Measurements from ENCODE around the gene KBTBD13. TPM values are rescaled to one million over a fixed set of nuclear protein-coding genes. Genes with fewer than 3 reads are reported as not detected.

Gene KBTBD13
- total RNA-seq, 1 donor from 2014 or later: not detected

DNA sequence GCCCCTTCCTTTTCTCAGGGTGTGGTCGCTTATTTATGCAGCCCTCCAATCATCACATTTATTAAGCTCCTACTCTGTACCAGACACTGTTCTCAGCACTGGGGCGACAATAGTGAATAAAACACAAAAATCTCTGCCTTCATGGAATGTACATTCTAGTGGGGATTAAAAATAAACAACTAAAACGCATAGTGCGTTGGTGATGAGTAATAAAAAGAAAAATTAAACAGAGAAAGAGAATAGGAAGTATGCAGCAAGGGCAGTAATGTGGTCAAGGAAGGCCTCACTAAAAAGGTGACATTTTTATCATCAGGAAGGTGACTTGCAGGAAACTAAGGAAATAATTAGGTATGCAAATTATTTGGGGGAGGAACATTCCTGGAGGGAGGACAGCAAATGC is 26.3 kb upstream of the KBTBD13 start:
- DNase-seq (ENCODE audit: low spot score) (no peak), ATAC-seq (no peak)

DNA sequence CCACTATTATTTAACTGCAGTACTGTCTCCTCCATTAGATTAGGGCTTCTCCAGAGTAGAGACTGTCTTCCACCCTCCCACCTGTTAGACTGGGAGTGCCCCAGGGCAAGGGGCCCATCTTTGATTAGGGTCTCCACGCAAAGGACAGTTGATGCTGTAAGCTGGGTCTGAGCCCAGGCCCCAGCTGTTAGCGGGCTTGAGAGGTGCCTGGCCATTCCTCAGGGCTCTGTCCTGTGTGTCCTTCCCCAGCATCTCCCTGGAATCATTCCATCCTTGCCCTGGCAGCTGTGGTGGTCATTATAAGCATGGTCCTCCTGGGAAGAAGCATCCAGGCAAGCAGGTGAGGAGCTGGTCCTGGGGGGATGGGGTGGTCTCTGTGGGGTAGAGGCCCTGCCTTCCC is 25.3 kb upstream of the KBTBD13 start:
- DNase-seq (ENCODE audit: low spot score) (no peak), ATAC-seq (no peak)

DNA sequence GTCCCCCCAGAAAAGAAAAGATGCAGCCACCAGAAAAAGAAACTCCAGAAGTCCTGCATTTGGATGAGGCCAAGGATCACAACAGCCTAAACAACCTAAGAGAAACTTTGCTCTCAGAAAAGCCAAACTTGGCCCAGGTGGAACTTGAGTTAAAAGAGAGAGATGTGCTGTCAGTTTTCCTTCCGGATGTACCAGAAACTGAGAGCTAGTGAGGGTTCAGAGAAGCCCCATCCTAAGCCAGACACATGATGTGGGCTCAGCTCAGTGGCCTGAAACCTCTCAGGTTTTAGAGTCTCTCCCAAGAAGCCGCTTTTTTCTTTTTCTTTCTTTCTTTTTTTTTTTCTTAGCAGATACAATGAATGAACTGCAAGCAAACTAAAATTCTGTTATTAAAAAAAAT is 23.6 kb upstream of the KBTBD13 start:
- ATAC-seq (no peak), DNase-seq (ENCODE audit: low spot score) (no peak)

DNA sequence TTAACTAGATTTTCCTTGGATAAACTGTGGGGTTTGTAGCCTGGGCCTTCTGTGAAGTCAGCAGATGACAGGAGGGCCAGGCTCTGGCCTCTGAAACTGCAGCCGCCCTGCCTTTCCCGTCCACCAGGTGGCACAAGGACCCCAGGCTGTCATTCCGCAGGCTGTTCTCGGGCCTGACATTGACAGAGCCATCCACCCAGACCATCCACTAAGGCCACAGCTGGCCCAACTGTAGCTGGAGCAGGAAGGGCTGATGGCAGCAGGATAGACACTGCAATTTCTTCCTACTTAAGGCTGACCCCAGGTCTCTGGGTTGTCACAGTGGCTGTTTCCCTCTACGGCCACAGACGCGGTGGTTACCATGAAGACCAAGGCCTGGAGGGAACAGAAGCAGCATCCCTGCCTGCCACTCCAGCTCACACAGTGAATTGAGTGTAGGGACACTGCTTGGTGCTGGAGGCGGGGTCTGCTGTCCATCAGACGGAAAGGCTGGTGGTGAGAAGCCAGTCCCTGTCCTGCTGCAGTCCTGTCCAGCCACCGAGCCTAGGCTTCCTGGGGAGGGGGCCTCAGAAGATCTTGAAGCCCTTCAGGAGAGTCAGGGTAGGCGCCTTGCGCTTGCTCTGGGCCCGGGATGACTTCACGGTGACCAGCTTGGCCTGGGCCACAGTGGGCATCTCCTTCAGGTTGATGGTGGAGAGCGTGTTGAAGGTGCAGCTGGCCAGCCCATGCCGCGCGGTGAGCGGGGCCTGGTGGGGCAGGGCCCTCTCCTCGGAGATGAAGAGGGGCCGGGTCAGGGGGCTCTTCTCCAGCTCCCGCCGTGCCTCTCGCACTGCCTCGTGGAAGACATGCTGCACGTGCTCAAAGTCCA is 22.0 kb upstream of the KBTBD13 start:
- ATAC-seq (peak; percentile 89), DNase-seq (ENCODE audit: low spot score) (peak; percentile 84)

- ATAC-seq (peak; percentile 84), DNase-seq (ENCODE audit: low spot score) (peak; percentile 90)
Measured at GRCh38 chr15:65055201-65055870, 21.2 kb upstream of the KBTBD13 start.

- DNase-seq (ENCODE audit: low spot score): no peak
- no peak for ATAC-seq
Measured at GRCh38 chr15:65056106-65056505, 20.4 kb upstream of the KBTBD13 start.

GRCh38 chr15:65056868-65057548 is 19.5 kb upstream of the KBTBD13 start:
- peak; percentile 9 for ATAC-seq
- DNase-seq (ENCODE audit: low spot score): no peak

DNA sequence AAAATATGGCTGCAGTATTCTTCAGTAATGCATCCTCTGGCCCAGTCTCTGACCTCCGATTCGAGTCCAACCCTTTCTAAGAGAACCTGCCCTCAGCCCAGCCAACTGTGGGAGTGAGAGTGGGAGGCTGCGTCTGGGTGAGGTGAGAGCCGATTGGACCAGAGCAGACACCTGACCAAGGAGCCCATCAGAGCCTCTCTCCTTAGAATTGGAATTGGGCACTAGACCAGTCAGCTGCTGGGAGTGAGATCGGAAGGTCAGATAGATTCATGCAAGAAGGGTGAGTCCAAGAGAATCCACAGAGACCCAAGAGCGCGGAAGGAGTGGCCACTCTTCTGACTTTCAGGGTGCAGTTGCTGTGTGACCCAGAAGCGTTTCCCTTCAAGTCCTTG is 19.0 kb upstream of the KBTBD13 start:
- DNase-seq (ENCODE audit: low spot score): no peak

GRCh38 chr15:65058394-65059368 is 17.9 kb upstream of the KBTBD13 start:
- DNase-seq (ENCODE audit: low spot score) (no peak), ATAC-seq (no peak)

More for the DNA sequence above, 19.0 kb upstream of the KBTBD13 start:
- ATAC-seq: no peak

DNA sequence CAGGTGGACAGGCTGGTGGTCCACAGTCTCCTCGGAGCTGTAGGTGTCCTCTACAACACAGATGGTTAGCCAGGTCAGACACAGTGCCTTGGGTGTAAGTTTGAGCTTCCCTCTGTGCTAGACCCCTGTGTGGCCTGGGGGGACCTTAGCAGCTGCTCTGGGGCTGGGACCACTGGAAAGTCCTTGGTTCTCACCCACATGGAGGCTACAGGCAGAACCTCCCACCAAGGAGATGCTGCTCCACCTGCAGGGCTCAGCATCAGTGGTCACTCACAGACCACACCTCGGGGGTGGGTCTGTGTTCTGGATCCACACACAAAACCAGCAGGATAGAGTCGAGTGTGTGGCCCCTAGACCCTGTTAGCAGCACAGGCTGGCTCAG is 17.2 kb upstream of the KBTBD13 start:
- ATAC-seq (no peak), DNase-seq (ENCODE audit: low spot score) (no peak)

DNA sequence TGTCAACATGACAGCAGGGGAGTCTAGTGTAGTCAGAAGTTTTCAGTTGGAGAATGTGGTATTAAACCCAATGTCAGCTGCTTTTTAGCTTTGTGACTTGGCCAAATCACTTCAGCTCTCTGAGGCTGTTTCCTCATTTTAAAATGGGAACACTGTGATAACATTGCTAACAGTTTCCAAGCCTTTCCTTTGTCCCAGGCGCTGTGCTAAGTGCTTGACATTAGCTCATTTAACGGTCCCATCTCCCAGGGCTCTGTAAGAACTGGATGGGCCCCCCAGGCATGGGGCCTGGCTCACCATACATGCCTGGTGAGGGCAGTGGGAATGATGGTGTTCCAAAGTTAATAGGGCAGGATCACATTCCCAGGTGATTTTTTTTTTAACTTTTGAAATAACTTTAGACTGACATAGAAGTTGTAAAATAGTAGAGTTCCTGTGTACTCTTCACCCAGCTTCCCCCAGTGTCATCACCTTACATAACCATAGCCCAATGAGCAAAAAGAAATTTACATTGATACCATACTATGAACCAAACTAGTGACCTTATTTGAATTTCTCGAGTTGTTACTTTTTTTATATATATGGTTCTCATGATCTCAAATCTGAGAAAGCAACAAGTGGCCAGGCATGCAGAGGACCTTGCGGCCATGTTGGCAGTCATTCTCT is 16.5 kb upstream of the KBTBD13 start:
- ATAC-seq (no peak), DNase-seq (ENCODE audit: low spot score) (no peak)

GRCh38 chr15:65060641-65061397 is 15.7 kb upstream of the KBTBD13 start:
- DNase-seq (ENCODE audit: low spot score) (no peak), ATAC-seq (no peak)

- DNase-seq (ENCODE audit: low spot score): no peak
- no peak for ATAC-seq
Measured at GRCh38 chr15:65062061-65062460, 14.5 kb upstream of the KBTBD13 start.

GRCh38 chr15:65062726-65063125 is 13.8 kb upstream of the KBTBD13 start:
- DNase-seq (ENCODE audit: low spot score): no peak
- ATAC-seq: no peak

DNA sequence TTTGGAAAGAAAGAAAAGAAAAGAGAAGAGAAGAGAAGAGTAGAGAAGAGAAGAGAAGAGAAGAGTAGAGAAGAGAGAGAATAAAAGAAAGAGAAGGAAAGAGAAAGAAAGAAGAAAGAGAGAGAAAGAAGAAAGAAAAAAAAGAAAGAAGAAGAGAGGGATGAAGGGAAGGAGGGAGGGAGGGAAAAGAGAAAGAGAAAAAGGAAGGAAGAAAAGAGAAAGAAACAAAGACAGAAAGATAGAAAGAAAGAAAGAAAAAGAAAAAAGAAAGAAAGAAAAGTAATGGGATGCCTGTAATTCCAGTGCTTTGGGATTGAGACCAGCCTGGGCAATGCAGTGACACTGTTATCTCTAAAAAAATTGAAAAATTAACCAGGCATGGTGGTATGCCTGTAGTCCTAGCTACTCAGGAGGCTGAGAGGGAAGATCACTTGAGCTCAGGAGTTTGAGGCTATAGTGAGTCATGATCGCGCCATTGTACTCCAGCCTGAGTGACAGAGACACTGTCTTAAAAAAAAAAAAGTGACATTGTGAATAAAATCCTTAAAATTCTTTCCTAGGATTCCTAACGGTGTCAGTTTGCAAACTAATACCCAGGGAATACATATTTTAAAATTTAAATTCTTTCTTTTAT is 10.4 kb upstream of the KBTBD13 start:
- ATAC-seq (no peak), DNase-seq (ENCODE audit: low spot score) (no peak)

- no peak for DNase-seq (ENCODE audit: low spot score)
- no peak for ATAC-seq
Measured at GRCh38 chr15:65066635-65067316, 9.8 kb upstream of the KBTBD13 start.

- no peak for ATAC-seq
Measured at GRCh38 chr15:65067317-65067644, 9.3 kb upstream of the KBTBD13 start.

DNA sequence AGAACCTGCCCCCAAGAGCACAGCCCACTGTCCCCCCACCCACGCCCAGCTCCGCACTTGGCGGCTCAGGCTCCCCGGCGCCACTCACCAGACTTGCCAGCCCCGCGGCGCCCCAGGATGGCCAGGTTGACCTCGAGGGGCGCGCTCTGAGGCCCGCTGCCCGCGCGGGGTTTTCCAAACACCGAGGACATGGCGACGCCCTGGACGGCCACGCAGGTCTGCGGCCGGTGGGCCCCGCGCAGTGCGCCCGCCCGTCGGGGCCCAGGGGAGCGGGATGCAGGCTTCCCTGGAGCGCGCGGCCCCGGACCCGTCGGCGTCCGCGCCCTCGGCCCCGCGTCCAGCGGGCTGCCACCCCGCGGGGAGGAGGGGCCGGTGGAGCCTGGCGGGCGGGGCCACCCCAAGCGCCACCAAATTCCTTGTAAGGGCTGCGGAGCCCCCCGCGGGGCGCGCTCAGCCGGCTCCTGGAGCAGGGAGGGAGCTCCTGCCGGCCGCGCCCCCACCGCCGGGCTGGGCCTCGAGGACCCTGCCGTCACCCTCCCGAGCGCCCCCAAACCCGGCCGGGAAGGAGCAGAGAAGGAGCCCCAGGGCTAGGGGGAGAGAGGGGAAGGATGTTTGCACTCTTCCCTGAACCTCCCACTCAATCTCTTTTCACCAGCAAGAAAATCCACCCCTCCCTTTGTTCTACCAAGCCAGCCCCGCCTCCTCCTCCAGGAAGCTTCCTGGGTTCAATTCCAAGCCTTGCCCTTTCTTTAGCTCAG is 8.7 kb upstream of the KBTBD13 start, which contains the start of gene RASL12:
RASL12 (minus strand) TSS at position 347 of the 758 bp plus-strand sequence; CDS start at position 191, 156 bp downstream.
- ATAC-seq: no peak

More at GRCh38 chr15:65067317-65067644, 9.3 kb upstream of the KBTBD13 start:
- no peak for DNase-seq (ENCODE audit: low spot score)

More for the DNA sequence above, 8.7 kb upstream of the KBTBD13 start, which contains the start of gene RASL12:
- no peak for DNase-seq (ENCODE audit: low spot score)
